ENCODE data around the gene INSM1. TPM values are rescaled to one million over a fixed set of nuclear protein-coding genes. Genes with fewer than 3 reads are reported as not detected.

The INSM1 gene
- total and polyA plus RNA-seq, 2 of the 13 experiments (the other 11 are each of a cell fraction or from before 2014, with no cell fraction given), result not detected

DNA sequence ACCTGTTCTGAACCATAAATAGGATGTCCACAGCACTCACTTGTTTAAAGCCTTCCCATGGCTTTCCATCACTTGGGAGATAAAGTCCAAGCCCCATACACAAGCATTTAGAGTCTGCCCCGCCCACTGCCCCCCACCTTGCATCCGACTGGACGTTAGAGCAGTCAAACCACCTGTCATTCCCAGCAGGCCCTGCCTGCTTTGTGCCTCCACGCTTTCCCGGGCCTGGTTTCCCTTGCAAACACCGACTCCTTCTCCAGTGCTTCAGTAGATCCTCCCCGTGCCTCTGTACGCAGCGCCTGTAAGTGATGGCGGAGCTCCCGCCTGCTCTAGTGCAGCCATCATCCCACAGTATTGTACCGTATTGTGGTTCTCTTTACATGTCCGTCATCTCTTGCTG lies 38.3 kb upstream of the INSM1 start:
- Histone ChIP-seq H3K9me3 (ENCODE audit: low read length) (no peaks in the 10 kb centered on the region), H3K4me2 (ENCODE audit: low read depth, low read length) (no peak overlapping the region), H3K79me2 (ENCODE audit: insufficient read depth, low read length) (no peaks in the 10 kb centered on the region), H3K27me3 (ENCODE audit: control insufficient read depth in 1 of 2, insufficient read depth in 2 of 2, low read length in 2 of 2) (peaks cover 0 to 41% of the 10 kb centered on the region in 2 experiments; a peak in 2 of 5 replicates), H3K4me3 (replicated peaks in 1 of 3; ENCODE audit: insufficient read depth in 1 of 3, low read depth in 2 of 3, low read length in 3 of 3) (no peak overlapping the region), H3K4me1 (ENCODE audit: insufficient read depth, low read length) (no peaks in the 10 kb centered on the region), H2AFZ (ENCODE audit: low read length) (no peak overlapping the region), H4K20me1 (ENCODE audit: insufficient read depth, low read length) (no peaks in the 10 kb centered on the region), H3K36me3 (replicated peaks in 1 of 2; ENCODE audit: control insufficient read depth in 1 of 2, insufficient read depth in 2 of 2, low read length in 2 of 2) (no peaks in the 10 kb centered on the region), H3K9ac (ENCODE audit: insufficient read depth, low read depth, low read length) (no peak overlapping the region), H3K27ac (ENCODE audit: extremely low read length, insufficient read depth, low read length) (no peak overlapping the region)
- TF ChIP-seq, protein P1, sequence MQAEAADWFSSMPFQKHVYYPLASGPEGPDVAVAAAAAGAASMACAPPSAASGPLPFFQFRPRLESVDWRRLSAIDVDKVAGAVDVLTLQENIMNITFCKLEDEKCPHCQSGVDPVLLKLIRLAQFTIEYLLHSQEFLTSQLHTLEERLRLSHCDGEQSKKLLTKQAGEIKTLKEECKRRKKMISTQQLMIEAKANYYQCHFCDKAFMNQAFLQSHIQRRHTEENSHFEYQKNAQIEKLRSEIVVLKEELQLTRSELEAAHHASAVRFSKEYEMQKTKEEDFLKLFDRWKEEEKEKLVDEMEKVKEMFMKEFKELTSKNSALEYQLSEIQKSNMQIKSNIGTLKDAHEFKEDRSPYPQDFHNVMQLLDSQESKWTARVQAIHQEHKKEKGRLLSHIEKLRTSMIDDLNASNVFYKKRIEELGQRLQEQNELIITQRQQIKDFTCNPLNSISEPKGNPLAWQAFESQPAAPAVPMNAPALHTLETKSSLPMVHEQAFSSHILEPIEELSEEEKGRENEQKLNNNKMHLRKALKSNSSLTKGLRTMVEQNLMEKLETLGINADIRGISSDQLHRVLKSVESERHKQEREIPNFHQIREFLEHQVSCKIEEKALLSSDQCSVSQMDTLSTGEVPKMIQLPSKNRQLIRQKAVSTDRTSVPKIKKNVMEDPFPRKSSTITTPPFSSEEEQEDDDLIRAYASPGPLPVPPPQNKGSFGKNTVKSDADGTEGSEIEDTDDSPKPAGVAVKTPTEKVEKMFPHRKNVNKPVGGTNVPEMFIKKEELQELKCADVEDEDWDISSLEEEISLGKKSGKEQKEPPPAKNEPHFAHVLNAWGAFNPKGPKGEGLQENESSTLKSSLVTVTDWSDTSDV (CRISPR knock-in tag; IDR thresholded peaks at IDR 0.05), result no peak
- TF ChIP-seq, protein P2, sequence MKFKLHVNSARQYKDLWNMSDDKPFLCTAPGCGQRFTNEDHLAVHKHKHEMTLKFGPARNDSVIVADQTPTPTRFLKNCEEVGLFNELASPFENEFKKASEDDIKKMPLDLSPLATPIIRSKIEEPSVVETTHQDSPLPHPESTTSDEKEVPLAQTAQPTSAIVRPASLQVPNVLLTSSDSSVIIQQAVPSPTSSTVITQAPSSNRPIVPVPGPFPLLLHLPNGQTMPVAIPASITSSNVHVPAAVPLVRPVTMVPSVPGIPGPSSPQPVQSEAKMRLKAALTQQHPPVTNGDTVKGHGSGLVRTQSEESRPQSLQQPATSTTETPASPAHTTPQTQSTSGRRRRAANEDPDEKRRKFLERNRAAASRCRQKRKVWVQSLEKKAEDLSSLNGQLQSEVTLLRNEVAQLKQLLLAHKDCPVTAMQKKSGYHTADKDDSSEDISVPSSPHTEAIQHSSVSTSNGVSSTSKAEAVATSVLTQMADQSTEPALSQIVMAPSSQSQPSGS (CRISPR knock-in tag; IDR thresholded peaks at IDR 0.05), result no peak
- TF ChIP-seq ZNF33A (CRISPR knock-in tag; IDR thresholded peaks at IDR 0.05; ENCODE audit: borderline replicate concordance), result no peak
- TF ChIP-seq HNF4G (IDR thresholded peaks at IDR 0.05; ENCODE audit: borderline replicate concordance, low read depth, low read length), result no peak
- TF ChIP-seq HNF4G (CRISPR knock-in tag; IDR thresholded peaks at IDR 0.05; ENCODE audit: borderline replicate concordance, low read depth), result no peak
- no peak for TF ChIP-seq ZNF790 (CRISPR knock-in tag; IDR thresholded peaks at IDR 0.05; ENCODE audit: borderline replicate concordance)
- no peak for TF ChIP-seq ZNF761 (CRISPR knock-in tag; conservative IDR thresholded peaks at IDR 0.05)
- TF ChIP-seq, protein P3, sequence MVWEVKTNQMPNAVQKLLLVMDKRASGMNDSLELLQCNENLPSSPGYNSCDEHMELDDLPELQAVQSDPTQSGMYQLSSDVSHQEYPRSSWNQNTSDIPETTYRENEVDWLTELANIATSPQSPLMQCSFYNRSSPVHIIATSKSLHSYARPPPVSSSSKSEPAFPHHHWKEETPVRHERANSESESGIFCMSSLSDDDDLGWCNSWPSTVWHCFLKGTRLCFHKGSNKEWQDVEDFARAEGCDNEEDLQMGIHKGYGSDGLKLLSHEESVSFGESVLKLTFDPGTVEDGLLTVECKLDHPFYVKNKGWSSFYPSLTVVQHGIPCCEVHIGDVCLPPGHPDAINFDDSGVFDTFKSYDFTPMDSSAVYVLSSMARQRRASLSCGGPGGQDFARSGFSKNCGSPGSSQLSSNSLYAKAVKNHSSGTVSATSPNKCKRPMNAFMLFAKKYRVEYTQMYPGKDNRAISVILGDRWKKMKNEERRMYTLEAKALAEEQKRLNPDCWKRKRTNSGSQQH (CRISPR knock-in tag; IDR thresholded peaks at IDR 0.05; ENCODE audit: low read depth), result no peak
- no peak for TF ChIP-seq ZNF749 (CRISPR knock-in tag; IDR thresholded peaks at IDR 0.05; ENCODE audit: borderline replicate concordance)
- TF ChIP-seq FOXK1 (CRISPR knock-in tag; IDR thresholded peaks at IDR 0.05; ENCODE audit: borderline replicate concordance, low read depth), result no peak
- no peak for TF ChIP-seq ZNF772 (CRISPR knock-in tag; IDR thresholded peaks at IDR 0.05)
- no peak for TF ChIP-seq ISX (CRISPR knock-in tag; conservative IDR thresholded peaks at IDR 0.05)
- no peak for TF ChIP-seq MAFG (CRISPR knock-in tag; IDR thresholded peaks at IDR 0.05)
- no peak for ATAC-seq
- in situ Hi-C loops (cut with HindIII; ENCODE audit: extremely low pct_ligation_motif_present, low pct_unique_long_range_greater_than_20kb), result no loop called here
- 47% methylated on average over 13 of the region's 13 CpGs for WGBS (ENCODE audit: low lambda C conversion rate)
- no peak for DNase-seq (ENCODE audit: low spot score)
- FAIRE-seq, result no peak
- no TSS peak for BruUV-seq (replicated peaks)
- ChIA-PET CTCF (ENCODE audit: low intra/inter-chr PET ratio, low total read pairs) (no interaction called here), POLR2A (no interaction called here)
- intact Hi-C loops (cut with micrococcal nuclease; ENCODE audit: unreplicated experiment), result no loop called here

All from HepG2 (cell line).